SH-SY5Y (cell line): Measurements from ENCODE around the gene NDRG4.

Experiments used
- GATA2 ChIP-seq: IDR thresholded peaks from 2 replicates; pipeline ENCODE4 v1.6.1; 2011; ENCODE audit warnings: mild to moderate bottlenecking, low read depth, low read length
- GATA3 ChIP-seq: IDR thresholded peaks from 2 replicates; pipeline ENCODE4 v1.6.1; 2011; ENCODE audit warnings: low read depth, mild to moderate bottlenecking, low read length, moderate library complexity

The NDRG4 gene

DNA sequence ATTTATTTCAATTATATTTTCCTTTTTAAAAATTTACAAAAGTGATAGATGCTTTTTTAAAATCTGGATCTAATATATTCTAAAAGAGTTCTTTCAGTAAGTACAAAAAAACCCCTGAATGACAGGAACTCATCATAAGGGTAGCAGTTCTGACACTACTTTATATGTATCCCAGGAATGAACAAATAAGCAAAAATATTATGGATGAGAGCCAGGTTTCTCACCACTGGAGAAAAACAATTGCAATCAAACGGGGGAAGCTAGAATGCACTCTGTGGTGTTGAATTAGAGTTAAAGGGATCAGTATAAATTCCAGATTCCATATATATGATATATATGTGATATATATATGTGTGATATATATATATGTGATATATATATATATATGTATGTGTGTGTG, 23.2 kb upstream of the NDRG4 start:
- TF ChIP-seq GATA3 = no peak
- TF ChIP-seq GATA2 = no peak

DNA sequence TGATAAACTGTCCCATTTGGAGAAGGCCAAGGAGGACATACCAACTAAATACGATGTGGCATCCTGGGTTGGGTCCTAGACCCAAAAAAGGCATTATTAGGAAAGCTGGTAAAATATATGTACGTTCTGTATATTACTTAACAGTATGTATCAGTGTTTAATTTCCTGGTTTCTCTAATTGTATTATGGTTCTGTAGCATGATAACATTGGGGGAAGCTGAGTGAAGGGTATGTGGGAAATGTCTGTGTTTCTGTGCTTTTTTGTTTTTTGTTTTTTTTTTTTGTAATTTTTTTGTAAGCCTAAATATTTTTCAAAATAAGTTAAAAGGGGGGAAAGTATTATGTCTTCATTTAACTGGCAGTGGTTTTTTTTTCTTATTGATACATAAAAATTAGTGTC, 21.5 kb upstream of the NDRG4 start:
- TF ChIP-seq GATA3 (no peak), GATA2 (no peak)

GRCh38 chr16:58481226-58481869, 18.6 kb upstream of the NDRG4 start:
- no peak for TF ChIP-seq GATA3
- no peak for TF ChIP-seq GATA2

DNA sequence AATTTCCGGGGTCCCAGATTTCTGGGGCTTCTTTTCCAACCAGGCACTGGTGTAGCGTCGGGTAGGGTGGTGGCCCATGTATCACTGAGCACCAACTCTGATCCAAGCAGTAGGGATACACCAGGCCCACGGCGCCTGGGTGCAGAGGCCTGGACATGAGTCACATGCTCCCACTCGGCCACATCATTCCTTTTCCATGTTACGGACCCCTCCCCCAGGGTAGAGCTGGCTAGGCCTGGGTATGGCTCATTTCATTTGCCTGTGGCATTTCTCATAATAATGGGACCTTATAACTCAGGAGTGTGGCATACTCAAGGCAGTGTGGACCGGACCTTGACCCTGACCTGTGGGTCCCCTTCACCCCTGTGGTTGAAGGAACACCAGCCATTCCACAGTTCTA, 18.0 kb upstream of the NDRG4 start:
- TF ChIP-seq GATA3 (no peak), GATA2 (no peak)

- no peak for TF ChIP-seq GATA2
These were observed 14.6 kb upstream of the NDRG4 start for GRCh38 chr16:58485184-58485887.

GRCh38 chr16:58487566-58488351, 12.2 kb upstream of the NDRG4 start:
- TF ChIP-seq GATA3 = no peak
- TF ChIP-seq GATA2 = no peak

DNA sequence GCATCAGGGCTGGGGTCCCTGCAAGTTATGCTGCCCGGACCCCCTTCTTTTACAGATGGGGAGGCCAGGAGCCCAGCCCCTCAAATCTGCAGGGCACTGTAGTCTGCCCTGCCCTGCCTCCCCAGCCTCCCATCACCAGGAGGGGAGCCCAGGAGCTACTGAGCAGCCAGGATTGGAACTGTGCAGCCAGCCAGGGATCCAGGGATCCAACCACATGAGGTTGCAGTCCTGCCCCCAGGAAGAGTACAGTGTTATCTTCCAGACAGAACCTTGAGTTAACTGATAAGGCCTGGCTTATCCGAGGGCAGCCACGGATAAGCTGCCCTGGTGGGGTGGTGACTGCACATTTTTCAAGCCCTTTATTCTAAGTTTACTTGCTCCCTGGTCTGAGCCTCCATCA, 11.4 kb upstream of the NDRG4 start:
- TF ChIP-seq GATA2 (no peak), GATA3 (no peak)

GRCh38 chr16:58490065-58490464, 9.9 kb upstream of the NDRG4 start:
- no peak for TF ChIP-seq GATA2
- no peak for TF ChIP-seq GATA3

GRCh38 chr16:58492066-58492465, 7.9 kb upstream of the NDRG4 start:
- TF ChIP-seq GATA3 (no peak), GATA2 (no peak)

- no peak for TF ChIP-seq GATA2
- no peak for TF ChIP-seq GATA3
These were observed 7.2 kb upstream of the NDRG4 start for GRCh38 chr16:58492735-58493134.

DNA sequence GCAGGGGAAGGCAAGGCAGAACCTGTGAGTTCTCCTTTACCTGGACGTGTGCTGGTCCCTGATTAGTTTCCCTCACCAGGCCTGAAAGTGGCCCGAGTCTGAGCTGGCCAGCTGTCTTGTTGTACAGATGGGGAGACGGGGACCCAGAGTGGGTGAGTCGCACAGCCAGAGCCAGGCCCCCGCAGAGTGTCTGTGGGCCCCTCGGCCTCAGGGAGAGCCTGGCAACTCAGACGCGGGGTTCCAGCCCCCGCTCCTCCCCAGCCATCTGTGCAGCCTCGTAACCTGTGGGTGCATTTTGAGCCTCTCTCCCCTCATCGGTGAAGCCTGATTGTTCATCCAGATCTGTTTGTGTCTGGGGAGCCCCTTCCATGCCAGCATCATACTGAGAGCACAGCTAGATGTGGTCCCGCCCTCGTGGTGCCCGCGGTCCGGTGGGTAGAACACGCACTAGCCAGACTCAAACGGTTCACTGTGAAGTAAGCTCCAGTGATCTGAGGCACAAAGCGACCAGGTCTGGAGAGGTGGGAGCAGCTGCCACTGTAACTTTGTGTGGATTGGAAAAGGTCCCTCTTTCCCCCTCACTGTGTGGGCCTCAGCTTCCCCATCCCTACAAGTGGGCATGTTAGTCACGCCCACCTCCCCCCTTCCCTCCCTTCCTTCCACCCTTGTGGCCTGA, 6.0 kb upstream of the NDRG4 start:
- TF ChIP-seq GATA3 = no peak
- TF ChIP-seq GATA2 = no peak

GRCh38 chr16:58494981-58495520, 4.9 kb upstream of the NDRG4 start:
- TF ChIP-seq GATA3 (no peak), GATA2 (no peak)

- TF ChIP-seq GATA2 (no peak), GATA3 (no peak)
These were observed 4.2 kb upstream of the NDRG4 start for GRCh38 chr16:58495521-58496331.

DNA sequence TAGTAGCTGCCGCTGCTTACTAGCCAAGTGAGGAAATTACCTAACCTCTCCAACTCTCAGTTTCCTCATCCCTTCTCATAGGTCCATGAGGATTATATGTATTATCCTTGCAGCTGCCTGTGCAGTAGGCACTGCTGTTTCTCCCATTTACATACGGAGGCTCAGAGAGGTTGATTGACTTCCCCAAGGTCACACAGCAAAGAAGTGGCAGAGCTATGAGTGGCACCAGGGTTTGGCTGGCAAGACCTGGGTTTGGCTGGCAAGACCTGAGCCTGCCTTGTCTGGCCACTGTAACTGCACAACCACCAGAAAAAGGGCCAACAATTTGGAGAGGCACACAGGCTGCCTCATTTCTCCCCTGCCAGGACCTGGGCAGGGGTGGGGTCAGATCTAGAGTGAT, 2.5 kb upstream of the NDRG4 start:
- TF ChIP-seq GATA3 (no peak), GATA2 (no peak)

DNA sequence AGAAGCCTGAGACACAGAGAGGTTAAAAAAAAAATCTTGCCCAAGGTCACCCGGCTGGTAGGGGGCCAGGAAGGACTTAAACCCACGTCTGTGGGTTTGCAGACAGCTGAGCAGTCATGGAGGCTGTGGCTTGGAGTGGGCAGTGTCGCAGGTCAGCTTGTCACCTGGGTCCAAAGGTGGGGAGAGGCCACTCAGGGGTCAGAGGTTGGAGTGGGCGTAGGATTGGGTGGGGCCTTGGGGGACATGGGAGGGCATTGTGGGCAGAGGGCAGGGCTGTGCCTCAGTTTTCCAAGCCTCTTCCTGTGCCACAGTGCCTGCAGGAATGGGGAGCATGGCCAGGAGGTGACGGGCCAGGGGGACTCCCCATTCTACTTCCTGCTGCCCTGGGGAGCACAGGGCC, 2.0 kb upstream of the NDRG4 start:
- TF ChIP-seq GATA3 = no peak
- TF ChIP-seq GATA2 = no peak
